PC-9 (cell line): Measurements from ENCODE around the gene RALGAPA2. TPM values are rescaled to one million over a fixed set of nuclear protein-coding genes. Genes with fewer than 3 reads are reported as not detected.

Source experiments
- BruUV-seq: library from RNA; stranded (reverse); fragments of 400-500 nt; replicated peaks from 2 replicates; lab custom pipeline; 2021; lab: Mats Ljungman, UMichigan
- CTCF ChIA-PET: fragments of 300-600 bp; sonication (Branson Sonifier 250); formaldehyde crosslinking; loops from one replicate; lab custom pipeline; 2022; ENCODE audit warnings: antibody characterized with exemption; lab: Charles Lee
- POLR2A ChIA-PET: fragments of 300-600 bp; sonication (Branson Sonifier 250); formaldehyde crosslinking; loops from one replicate; lab custom pipeline; 2022; ENCODE audit warnings: antibody characterized with exemption; ENCODE audit not compliant: unreplicated experiment; lab: Charles Lee
- DNase-seq, 2 experiments: peaks; one replicate each; pipeline versions ENCODE4 v3.0.0 to v3.0.0-alpha.2; 2015 to 2022; ENCODE audit warnings: mixed read lengths in 1 of 2
- H2AFZ ChIP-seq: fragments of 200-600 bp; sonication (generic); 2 replicates; pipeline ENCODE4 v1.8.1; 2017; ENCODE audit warnings: antibody characterized with exemption
- H3F3A ChIP-seq: fragments of 200-600 bp; sonication (generic); 2 replicates; pipeline ENCODE4 v1.8.1; 2017; ENCODE audit warnings: antibody characterized with exemption, mild to moderate bottlenecking, low read depth; ENCODE audit not compliant: insufficient read depth
- H3K27ac ChIP-seq: fragments of 200-600 bp; sonication (generic); 2 replicates; pipeline ENCODE4 v1.6.1; 2016; ENCODE audit warnings: mixed run types
- H3K27me3 ChIP-seq: fragments of 200-600 bp; sonication (generic); 2 replicates; pipeline ENCODE4 v1.6.1; 2016; ENCODE audit warnings: low read depth, mixed run types; ENCODE audit not compliant: insufficient read depth
- H3K36me3 ChIP-seq: fragments of 200-600 bp; sonication (generic); 2 replicates; pipeline ENCODE4 v1.6.1; 2016; ENCODE audit warnings: low read depth, mixed run types
- H3K4me1 ChIP-seq: fragments of 200-600 bp; sonication (generic); replicated peaks from 2 replicates; pipeline ENCODE4 v1.6.1; 2016; ENCODE audit warnings: mixed run types; ENCODE audit not compliant: insufficient read depth
- H3K4me2 ChIP-seq: fragments of 200-600 bp; sonication (generic); 2 replicates; pipeline ENCODE4 v1.6.1; 2017; ENCODE audit warnings: mixed run types
- H3K4me3 ChIP-seq: fragments of 200-600 bp; sonication (generic); 2 replicates; pipeline ENCODE4 v1.6.1; 2016; ENCODE audit warnings: mixed run types
- H3K79me2 ChIP-seq: fragments of 200-600 bp; sonication (generic); 2 replicates; pipeline ENCODE4 v1.6.1; 2017; ENCODE audit warnings: low read depth, mixed run types
- H3K9me2 ChIP-seq: fragments of 200-600 bp; sonication (generic); 2 replicates; pipeline ENCODE4 v1.8.1; 2017; ENCODE audit warnings: mild to moderate bottlenecking; ENCODE audit not compliant: insufficient read depth
- H3K9me3 ChIP-seq: fragments of 200-600 bp; sonication (generic); 2 replicates; pipeline ENCODE4 v1.8.1; 2016; ENCODE audit warnings: low read depth; ENCODE audit not compliant: insufficient read depth
- H4K20me1 ChIP-seq: fragments of 200-600 bp; sonication (generic); 2 replicates; pipeline ENCODE4 v1.8.1; 2017; ENCODE audit not compliant: insufficient read depth
- EZH2 ChIP-seq: fragments of 200-600 bp; sonication (generic); IDR thresholded peaks from 2 replicates; pipeline ENCODE4 v1.8.0; 2017; ENCODE audit warnings: antibody characterized with exemption, low read depth
- intact Hi-C: fragments of 100-400 bp; cut with micrococcal nuclease; formaldehyde crosslinking; loops from one replicate; pipeline ENCODE4 v1.10.0; 2022; ENCODE audit not compliant: unreplicated experiment
- total RNA-seq: library from RNA; stranded (reverse); gene quantifications from 2 replicates; pipeline ENCODE4 v1.2.3, GENCODE V29; 2021
- TF ChIP-seq, protein P1 (sequence below): fragments of 200-600 bp; sonication (generic); conservative IDR thresholded peaks from 2 replicates; pipeline ENCODE4 v1.6.1; 2017; ENCODE audit warnings: mixed run types, antibody characterized with exemption, mild to moderate bottlenecking, moderate library complexity

Gene RALGAPA2
- total RNA-seq, 1 experiment from 2014 or later = 28.7 TPM

DNA sequence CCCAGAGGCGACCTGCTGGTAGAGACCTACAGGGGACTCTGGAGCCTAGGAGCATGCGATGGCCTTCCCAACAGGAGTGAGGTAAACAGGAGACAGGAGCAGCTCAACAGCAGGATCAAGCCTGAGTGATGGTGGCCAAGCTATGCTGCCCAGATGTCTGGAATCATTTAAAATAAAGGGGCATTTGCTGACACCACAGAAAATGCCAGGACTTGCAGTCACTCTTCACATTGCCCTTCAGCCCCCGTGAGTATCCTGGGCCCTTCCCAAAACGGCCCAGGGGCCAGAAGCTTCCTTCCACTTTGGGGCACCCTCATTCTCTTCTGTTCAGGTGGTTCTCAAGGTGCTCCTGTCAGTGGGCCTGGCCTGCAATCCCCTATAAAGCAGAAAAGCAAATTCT is 321.3 kb downstream of the RALGAPA2 start:
- TF ChIP-seq EZH2 = no peak
- TF ChIP-seq, protein P1, sequence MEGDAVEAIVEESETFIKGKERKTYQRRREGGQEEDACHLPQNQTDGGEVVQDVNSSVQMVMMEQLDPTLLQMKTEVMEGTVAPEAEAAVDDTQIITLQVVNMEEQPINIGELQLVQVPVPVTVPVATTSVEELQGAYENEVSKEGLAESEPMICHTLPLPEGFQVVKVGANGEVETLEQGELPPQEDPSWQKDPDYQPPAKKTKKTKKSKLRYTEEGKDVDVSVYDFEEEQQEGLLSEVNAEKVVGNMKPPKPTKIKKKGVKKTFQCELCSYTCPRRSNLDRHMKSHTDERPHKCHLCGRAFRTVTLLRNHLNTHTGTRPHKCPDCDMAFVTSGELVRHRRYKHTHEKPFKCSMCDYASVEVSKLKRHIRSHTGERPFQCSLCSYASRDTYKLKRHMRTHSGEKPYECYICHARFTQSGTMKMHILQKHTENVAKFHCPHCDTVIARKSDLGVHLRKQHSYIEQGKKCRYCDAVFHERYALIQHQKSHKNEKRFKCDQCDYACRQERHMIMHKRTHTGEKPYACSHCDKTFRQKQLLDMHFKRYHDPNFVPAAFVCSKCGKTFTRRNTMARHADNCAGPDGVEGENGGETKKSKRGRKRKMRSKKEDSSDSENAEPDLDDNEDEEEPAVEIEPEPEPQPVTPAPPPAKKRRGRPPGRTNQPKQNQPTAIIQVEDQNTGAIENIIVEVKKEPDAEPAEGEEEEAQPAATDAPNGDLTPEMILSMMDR = no peak
- Histone ChIP-seq H3K79me2 (no peaks in the 10 kb centered on the region), H3K4me1 (no peaks in the 10 kb centered on the region), H3K9me3 (no peaks in the 10 kb centered on the region), H2AFZ (no peak overlapping the region), H4K20me1 (no peaks in the 10 kb centered on the region), H3K36me3 (no peaks in the 10 kb centered on the region), H3K4me3 (no peak overlapping the region), H3K4me2 (no peak overlapping the region), H3K27ac (no peak overlapping the region), H3F3A (no peaks in the 10 kb centered on the region), H3K27me3 (no peaks in the 10 kb centered on the region), H3K9me2 (no peaks in the 10 kb centered on the region)
- BruUV-seq = no TSS peak
- ChIA-PET POLR2A (no interaction called here), CTCF (no interaction called here)
- intact Hi-C loops = no loop called here
- no peak for DNase-seq

DNA sequence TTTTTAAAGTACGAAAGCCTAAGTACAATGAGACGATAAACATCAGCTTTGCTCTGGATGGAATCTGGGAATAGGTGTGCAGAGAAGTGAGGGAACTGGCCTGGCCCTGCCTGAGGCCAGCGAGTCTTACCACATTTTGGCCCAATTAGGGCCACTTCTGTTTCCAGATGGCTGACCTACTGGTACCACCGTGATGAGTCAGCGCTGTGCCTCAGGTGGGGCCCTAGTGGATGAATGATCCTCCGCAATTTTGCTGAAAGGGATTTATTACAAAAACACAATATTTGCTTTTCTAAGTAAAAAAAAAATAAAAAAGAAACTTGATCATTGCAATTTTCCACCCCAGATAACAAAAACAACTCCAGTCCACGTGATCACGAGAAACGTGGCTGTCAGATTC is 322.1 kb downstream of the RALGAPA2 start:
- TF ChIP-seq, protein P1 = no peak
- TF ChIP-seq EZH2 = no peak
- H3K36me3 ChIP-seq = no peaks in the 10 kb centered on the region
- no peaks in the 10 kb centered on the region for H3K9me3 ChIP-seq
- no peaks in the 10 kb centered on the region for H3K27me3 ChIP-seq
- no peak overlapping the region for H3K27ac ChIP-seq
- H4K20me1 ChIP-seq = no peaks in the 10 kb centered on the region
- H3K79me2 ChIP-seq = no peaks in the 10 kb centered on the region
- H2AFZ ChIP-seq = no peak overlapping the region
- intact Hi-C loops = no loop called here
- H3F3A ChIP-seq = no peaks in the 10 kb centered on the region
- ChIA-PET CTCF (no interaction called here), POLR2A (no interaction called here)
- H3K4me1 ChIP-seq = no peaks in the 10 kb centered on the region
- no peak overlapping the region for H3K4me2 ChIP-seq
- H3K4me3 ChIP-seq = no peak overlapping the region
- no peaks in the 10 kb centered on the region for H3K9me2 ChIP-seq
- BruUV-seq = no TSS peak
- no peak for DNase-seq

DNA sequence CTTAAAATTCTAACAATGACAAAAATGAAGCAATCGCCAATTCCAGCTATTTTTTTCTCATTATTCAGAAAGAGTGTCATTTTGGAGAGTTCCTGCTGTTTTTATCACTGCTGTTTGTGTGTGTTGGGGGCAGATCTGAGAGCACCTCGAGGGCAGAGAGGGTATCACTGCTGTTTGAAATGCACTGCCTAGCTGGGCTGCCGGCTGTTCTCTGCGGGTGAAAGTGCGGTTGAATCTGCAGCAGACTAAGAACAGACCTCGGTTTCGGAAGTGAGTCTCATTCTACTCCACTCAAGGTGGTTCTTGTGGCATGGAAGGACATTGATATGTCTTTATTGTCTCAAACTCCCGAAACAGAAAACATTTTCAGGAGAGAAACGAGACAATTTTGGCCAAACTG is 326.3 kb downstream of the RALGAPA2 start:
- no peak overlapping the region for H3K27ac ChIP-seq
- no peak overlapping the region for H3K4me3 ChIP-seq
- no peak overlapping the region for H2AFZ ChIP-seq
- no peaks in the 10 kb centered on the region for H3K9me2 ChIP-seq
- no TSS peak for BruUV-seq
- no peaks in the 10 kb centered on the region for H3K36me3 ChIP-seq
- no peaks in the 10 kb centered on the region for H3K79me2 ChIP-seq
- TF ChIP-seq, protein P1 = no peak
- TF ChIP-seq EZH2 = no peak
- no peaks in the 10 kb centered on the region for H3K9me3 ChIP-seq
- DNase-seq = no peak
- H3F3A ChIP-seq = no peaks in the 10 kb centered on the region
- ChIA-PET CTCF (no interaction called here), POLR2A (no interaction called here)
- intact Hi-C loops = no loop called here
- no peaks in the 10 kb centered on the region for H3K4me1 ChIP-seq
- H3K27me3 ChIP-seq = no peaks in the 10 kb centered on the region
- H4K20me1 ChIP-seq = no peaks in the 10 kb centered on the region
- no peak overlapping the region for H3K4me2 ChIP-seq
